H9 (cell line): ENCODE results near the gene ALDH1A3. TPM values are rescaled to one million over a fixed set of nuclear protein-coding genes. Genes with fewer than 3 reads are reported as not detected.

Experiments
- DNase-seq: peaks from one replicate; pipeline ENCODE4 v3.0.0-alpha.2; 2017
- H2AFZ ChIP-seq: one replicate; pipeline ENCODE4 v1.6.1; 2013; ENCODE audit warnings: mild to moderate bottlenecking, low read length, control low read depth, moderate library complexity
- H2AK5ac ChIP-seq: 2 replicates; pipeline ENCODE4 v1.6.1; 2013; ENCODE audit warnings: low read length, control low read depth, mixed read lengths; ENCODE audit not compliant: insufficient read length
- H2BK120ac ChIP-seq: one replicate; pipeline ENCODE4 v1.6.1; 2013; ENCODE audit warnings: low read depth, mild to moderate bottlenecking, low read length, control low read depth, inconsistent platforms; ENCODE audit not compliant: poor library complexity, severe bottlenecking
- H2BK12ac ChIP-seq: 2 replicates; pipeline ENCODE4 v1.6.1; 2013; ENCODE audit warnings: low read length, control low read depth, mixed read lengths, low read depth; ENCODE audit not compliant: insufficient read length
- H2BK15ac ChIP-seq: 2 replicates; pipeline ENCODE4 v1.6.1; 2013; ENCODE audit warnings: low read depth, low read length, control low read depth
- H2BK20ac ChIP-seq: one replicate; pipeline ENCODE4 v1.6.1; 2013; ENCODE audit warnings: low read depth, mild to moderate bottlenecking, low read length, control low read depth, inconsistent platforms; ENCODE audit not compliant: poor library complexity, severe bottlenecking
- H2BK5ac ChIP-seq: 2 replicates; pipeline ENCODE4 v1.6.1; 2013; ENCODE audit warnings: low read length, control low read depth, mixed read lengths; ENCODE audit not compliant: insufficient read length
- H3K14ac ChIP-seq: 2 replicates; pipeline ENCODE4 v1.6.1; 2013; ENCODE audit warnings: low read length, control low read depth; ENCODE audit not compliant: insufficient read depth
- H3K18ac ChIP-seq: 2 replicates; pipeline ENCODE4 v1.6.1; 2013; ENCODE audit warnings: low read depth, mild to moderate bottlenecking, mixed read lengths, low read length, control low read depth; ENCODE audit not compliant: insufficient read length
- H3K23ac ChIP-seq: 2 replicates; pipeline ENCODE4 v1.6.1; 2013; ENCODE audit warnings: low read length, control low read depth, mixed read lengths, low read depth; ENCODE audit not compliant: insufficient read length
- H3K23me2 ChIP-seq: 2 replicates; pipeline ENCODE4 v1.6.1; 2013; ENCODE audit warnings: low read depth, mild to moderate bottlenecking, mixed read lengths, low read length, control low read depth; ENCODE audit not compliant: insufficient read length, poor library complexity, severe bottlenecking
- H3K27ac ChIP-seq: 2 replicates; pipeline ENCODE4 v1.5.1; 2013; ENCODE audit warnings: low read length, control low read depth, mixed read lengths, low read depth; ENCODE audit not compliant: insufficient read length
- H3K27me3 ChIP-seq: 2 replicates; pipeline ENCODE4 v1.6.1; 2013; ENCODE audit warnings: low read length, control low read depth, inconsistent platforms; ENCODE audit not compliant: insufficient read depth
- H3K4ac ChIP-seq: 2 replicates; pipeline ENCODE4 v1.6.1; 2013; ENCODE audit warnings: low read depth, mild to moderate bottlenecking, control low read depth, inconsistent platforms, low read length, moderate library complexity
- H3K4me1 ChIP-seq: 2 replicates; pipeline ENCODE4 v1.6.1; 2013; ENCODE audit warnings: low read length, control low read depth, inconsistent platforms; ENCODE audit not compliant: insufficient read depth
- H3K4me2 ChIP-seq: 2 replicates; pipeline ENCODE4 v1.6.1; 2013; ENCODE audit warnings: low read length, control low read depth, mixed read lengths; ENCODE audit not compliant: insufficient read length, insufficient read depth
- H3K56ac ChIP-seq: 2 replicates; pipeline ENCODE4 v1.6.1; 2013; ENCODE audit warnings: low read depth, mild to moderate bottlenecking, mixed read lengths, low read length, control low read depth; ENCODE audit not compliant: insufficient read length
- H3K79me1 ChIP-seq: 2 replicates; pipeline ENCODE4 v1.6.1; 2013; ENCODE audit warnings: low read depth, mild to moderate bottlenecking, moderate library complexity, low read length, control low read depth, inconsistent platforms; ENCODE audit not compliant: insufficient read depth, poor library complexity, severe bottlenecking
- H3K79me2 ChIP-seq: 2 replicates; pipeline ENCODE4 v1.6.1; 2013; ENCODE audit warnings: low read length, control low read depth, inconsistent platforms; ENCODE audit not compliant: insufficient read depth
- H3K9ac ChIP-seq: 2 replicates; pipeline ENCODE4 v1.6.1; 2013; ENCODE audit warnings: low read length, control low read depth, mixed read lengths; ENCODE audit not compliant: insufficient read length; ENCODE audit errors: extremely low read depth
- H3K9me3 ChIP-seq: one replicate; pipeline ENCODE4 v1.6.1; 2013; ENCODE audit warnings: low read depth, low read length, inconsistent platforms; ENCODE audit not compliant: control insufficient read depth
- H3T11ph ChIP-seq: one replicate; pipeline ENCODE4 v1.6.1; 2013; ENCODE audit warnings: mild to moderate bottlenecking, low read length, control low read depth, inconsistent platforms
- H4K20me1 ChIP-seq: one replicate; pipeline ENCODE4 v1.6.1; 2013; ENCODE audit not compliant: control insufficient read depth, insufficient read length, insufficient read depth
- H4K5ac ChIP-seq: 2 replicates; pipeline ENCODE4 v1.6.1; 2013; ENCODE audit warnings: low read depth, mild to moderate bottlenecking, mixed read lengths, low read length, control low read depth; ENCODE audit not compliant: insufficient read length
- H4K8ac ChIP-seq: replicated peaks from 2 replicates; pipeline ENCODE4 v1.6.1; 2013; ENCODE audit warnings: low read length, control low read depth, mixed read lengths, low read depth; ENCODE audit not compliant: insufficient read length
- H4K91ac ChIP-seq: 2 replicates; pipeline ENCODE4 v1.6.1; 2013; ENCODE audit warnings: low read depth, mild to moderate bottlenecking, moderate library complexity, mixed read lengths, low read length, control low read depth; ENCODE audit not compliant: insufficient read length
- H3K27ac Mint-ChIP-seq, 3 experiments: 2 replicates in 2 of 3; 3 replicates in 1 of 3; pipeline ENCODE4 v1.8.0; 2020 to 2021; ENCODE audit warnings: mixed read lengths in 3 of 3, mild to moderate bottlenecking in 1 of 3, moderate library complexity in 1 of 3
- H3K27me3 Mint-ChIP-seq: 2 replicates; pipeline ENCODE4 v1.8.0; 2021; ENCODE audit warnings: low read depth, mild to moderate bottlenecking, moderate library complexity, mixed read lengths
- H3K36me3 Mint-ChIP-seq, 3 experiments: 2 replicates in 2 of 3; 3 replicates in 1 of 3; pipeline ENCODE4 v1.8.0; 2020 to 2021; ENCODE audit warnings: low read depth in 3 of 3, mixed read lengths in 3 of 3; ENCODE audit not compliant: insufficient read depth in 1 of 3
- H3K4me1 Mint-ChIP-seq, 2 experiments: 2 replicates each; pipeline ENCODE4 v1.8.0; 2020; ENCODE audit warnings: mixed read lengths in 2 of 2
- H3K4me3 Mint-ChIP-seq, 2 experiments: 2 replicates in 1 of 2; 3 replicates in 1 of 2; pipeline ENCODE4 v1.8.0; 2020 to 2021; ENCODE audit warnings: mild to moderate bottlenecking in 2 of 2, mixed read lengths in 2 of 2, moderate library complexity in 1 of 2
- H3K9me3 Mint-ChIP-seq, 2 experiments: 2 replicates in 1 of 2; 3 replicates in 1 of 2; pipeline ENCODE4 v1.8.0; 2020; ENCODE audit warnings: mild to moderate bottlenecking in 2 of 2, mixed read lengths in 2 of 2, moderate library complexity in 1 of 2
- WGBS: extraction: QIAGEN DNeasy Blood & Tissue Kit; methylation state at CpG from one replicate; pipeline ENCODE4 v1.1.7; 2013; ENCODE audit warnings: missing lambda C conversion rate, low lambda C conversion rate, mixed read lengths; ENCODE audit not compliant: insufficient read length; ENCODE audit errors: extremely low coverage; 5-methylcytosine and 5-hydroxymethylcytosine counted together
- total RNA-seq: library from RNA; stranded (reverse); gene quantifications from 2 replicates; pipeline ENCODE4 v1.2.1, GENCODE V29; 2021
- TF ChIP-seq, protein P1 (sequence below): fragments of 200-600 bp; sonication (generic); conservative IDR thresholded peaks from 3 replicates; pipeline ENCODE4 v1.8.0; 2021; ENCODE audit warnings: antibody characterized with exemption, mild to moderate bottlenecking

ALDH1A3 gene
- total RNA-seq, 1 experiment from 2014 or later = 9.2 TPM

DNA sequence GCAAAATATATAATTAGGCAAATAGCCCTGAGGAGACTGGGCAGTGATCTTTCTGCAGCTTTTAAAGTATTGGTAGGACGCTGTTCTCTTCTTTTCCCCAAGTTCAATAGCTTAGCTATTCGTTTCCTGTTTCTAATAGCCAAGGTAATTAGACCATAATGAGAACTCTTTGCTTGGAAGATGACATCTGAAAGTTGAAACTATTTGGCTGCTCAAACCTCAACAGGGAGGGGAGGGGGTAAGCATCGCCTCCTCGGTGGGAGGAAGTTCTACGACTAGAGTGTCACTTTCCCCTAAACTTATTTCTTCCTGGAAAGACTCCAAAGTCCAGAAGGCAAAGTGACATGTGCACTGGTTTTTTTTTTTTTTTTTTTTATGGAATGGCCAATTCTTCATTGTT lies 22.8 kb upstream of the ALDH1A3 start:
- H3K27me3 Mint-ChIP-seq = peaks cover 4% of the 10 kb centered on the region

More for the DNA sequence above, 22.8 kb upstream of the ALDH1A3 start:
- H3K9me3 ChIP-seq = no peaks in the 10 kb centered on the region
- H3K79me1 ChIP-seq = no peaks in the 10 kb centered on the region
- H3K56ac ChIP-seq = no peak overlapping the region
- no peak overlapping the region for H3K4me2 ChIP-seq
- H3K36me3 Mint-ChIP-seq = peaks cover 0 to 13% (median 3%) of the 10 kb centered on the region in 3 experiments; a peak in 3 of 7 replicates
- no peak overlapping the region for H3K9ac ChIP-seq
- no peak overlapping the region for H3K14ac ChIP-seq
- H2AFZ ChIP-seq = no peak overlapping the region
- no peak overlapping the region for H2BK12ac ChIP-seq
- H3K27ac Mint-ChIP-seq = no peak overlapping the region
- no peak overlapping the region for H2BK5ac ChIP-seq
- peaks cover 10% of the 10 kb centered on the region in 2 experiments; a peak in 3 of 5 replicates for H3K9me3 Mint-ChIP-seq
- TF ChIP-seq, protein P1, sequence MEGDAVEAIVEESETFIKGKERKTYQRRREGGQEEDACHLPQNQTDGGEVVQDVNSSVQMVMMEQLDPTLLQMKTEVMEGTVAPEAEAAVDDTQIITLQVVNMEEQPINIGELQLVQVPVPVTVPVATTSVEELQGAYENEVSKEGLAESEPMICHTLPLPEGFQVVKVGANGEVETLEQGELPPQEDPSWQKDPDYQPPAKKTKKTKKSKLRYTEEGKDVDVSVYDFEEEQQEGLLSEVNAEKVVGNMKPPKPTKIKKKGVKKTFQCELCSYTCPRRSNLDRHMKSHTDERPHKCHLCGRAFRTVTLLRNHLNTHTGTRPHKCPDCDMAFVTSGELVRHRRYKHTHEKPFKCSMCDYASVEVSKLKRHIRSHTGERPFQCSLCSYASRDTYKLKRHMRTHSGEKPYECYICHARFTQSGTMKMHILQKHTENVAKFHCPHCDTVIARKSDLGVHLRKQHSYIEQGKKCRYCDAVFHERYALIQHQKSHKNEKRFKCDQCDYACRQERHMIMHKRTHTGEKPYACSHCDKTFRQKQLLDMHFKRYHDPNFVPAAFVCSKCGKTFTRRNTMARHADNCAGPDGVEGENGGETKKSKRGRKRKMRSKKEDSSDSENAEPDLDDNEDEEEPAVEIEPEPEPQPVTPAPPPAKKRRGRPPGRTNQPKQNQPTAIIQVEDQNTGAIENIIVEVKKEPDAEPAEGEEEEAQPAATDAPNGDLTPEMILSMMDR = no peak
- H3K27me3 ChIP-seq = no peaks in the 10 kb centered on the region
- H3K4ac ChIP-seq = no peak overlapping the region
- no peak overlapping the region for H2BK15ac ChIP-seq
- no peaks in the 10 kb centered on the region for H4K20me1 ChIP-seq
- H3K18ac ChIP-seq = no peak overlapping the region
- peaks cover 3 to 7% of the 10 kb centered on the region in 2 experiments; a peak in 2 of 4 replicates for H3K4me1 Mint-ChIP-seq
- no peak overlapping the region for H2AK5ac ChIP-seq
- H4K8ac ChIP-seq = no peak overlapping the region
- no peak overlapping the region for H2BK120ac ChIP-seq
- H4K91ac ChIP-seq = no peak overlapping the region
- no CpG with 5 or more reads among the region's 5 CpGs for WGBS
- no peak overlapping the region for H3T11ph ChIP-seq
- no peak overlapping the region for H4K5ac ChIP-seq
- no peak overlapping the region for H3K27ac ChIP-seq
- no peak overlapping the region for H2BK20ac ChIP-seq
- no peaks in the 10 kb centered on the region for H3K79me2 ChIP-seq
- no peaks in the 10 kb centered on the region for H3K4me1 ChIP-seq
- H3K23ac ChIP-seq = no peak overlapping the region
- no peak for DNase-seq
- no peaks in the 10 kb centered on the region for H3K23me2 ChIP-seq
- H3K4me3 Mint-ChIP-seq = no peak overlapping the region
